ENCODE data around the gene NCAM1. TPM values are rescaled to one million over a fixed set of nuclear protein-coding genes. Genes with fewer than 3 reads are reported as not detected.

NCAM1 gene
- total and polyA plus RNA-seq, 10 donors, result 0.41 to 13.2 (median 7.1) TPM

DNA sequence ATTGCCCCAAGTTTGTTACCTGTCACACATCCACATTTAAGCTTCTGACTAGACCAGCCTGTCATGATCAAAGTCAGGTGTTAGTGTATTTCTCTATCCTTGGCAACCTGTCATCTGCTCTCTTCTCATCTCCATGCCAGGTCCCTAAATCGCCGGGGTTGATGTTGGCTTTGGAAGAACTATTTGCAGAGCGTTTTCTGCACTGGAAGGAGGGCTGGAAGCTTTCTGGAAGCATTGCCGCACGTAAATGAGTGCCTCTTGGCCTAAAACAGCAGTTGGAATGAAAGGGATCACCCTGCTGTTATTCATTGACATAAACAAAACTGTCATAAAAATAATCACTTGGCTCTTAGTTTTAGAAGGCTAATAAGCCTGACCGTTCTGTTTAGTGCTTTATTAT is 354.6 kb downstream of the NCAM1 start:
- intact Hi-C loops (cut with DNase I; ENCODE audit: low total_unique reads), result no loop called here
- no peaks in the 10 kb centered on the region for H3K27me3 ChIP-seq (replicated peaks in 1 of 7)
- H3K27ac ChIP-seq, result peak overlapping the region in 2 of 8 donors; percentile 82 to 88

DNA sequence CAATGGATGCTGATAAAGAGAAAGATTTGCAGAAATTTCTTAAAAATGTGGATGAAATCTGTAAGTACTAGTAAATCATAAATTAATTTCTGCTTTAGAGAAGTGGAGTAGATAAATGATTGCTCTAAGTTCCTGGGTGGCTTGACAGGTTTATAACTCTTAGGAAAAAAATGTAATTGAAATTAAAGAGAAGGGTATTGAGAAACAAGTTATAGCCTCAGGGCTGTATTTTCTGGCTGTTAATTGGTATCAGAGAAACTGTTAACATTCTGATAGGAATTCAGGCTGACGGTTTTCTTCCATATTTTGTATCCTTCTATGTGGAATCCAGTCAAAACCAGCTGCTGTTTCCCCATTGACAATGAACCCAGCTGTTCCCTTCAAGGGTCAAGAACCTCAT is 355.0 kb downstream of the NCAM1 start:
- intact Hi-C loops (cut with DNase I; ENCODE audit: low total_unique reads), result no loop called here
- peaks cover 6 to 28% (median 16%) of the 10 kb centered on the region in 6 donors for H3K4me1 ChIP-seq
- H3K27ac ChIP-seq, result no peak overlapping the region
- WGBS, 5 donors, result 86 to 97% (median 93%) methylated on average over 1 of the region's 1 CpG
- H3K4me3 ChIP-seq, result no peak overlapping the region
- DNase-seq, result no peak
- H3K27me3 ChIP-seq (replicated peaks in 1 of 7), result no peaks in the 10 kb centered on the region
- peaks cover 0 to 39% (median 7%) of the 10 kb centered on the region in 6 donors for H3K36me3 ChIP-seq
- TF ChIP-seq, protein P1, sequence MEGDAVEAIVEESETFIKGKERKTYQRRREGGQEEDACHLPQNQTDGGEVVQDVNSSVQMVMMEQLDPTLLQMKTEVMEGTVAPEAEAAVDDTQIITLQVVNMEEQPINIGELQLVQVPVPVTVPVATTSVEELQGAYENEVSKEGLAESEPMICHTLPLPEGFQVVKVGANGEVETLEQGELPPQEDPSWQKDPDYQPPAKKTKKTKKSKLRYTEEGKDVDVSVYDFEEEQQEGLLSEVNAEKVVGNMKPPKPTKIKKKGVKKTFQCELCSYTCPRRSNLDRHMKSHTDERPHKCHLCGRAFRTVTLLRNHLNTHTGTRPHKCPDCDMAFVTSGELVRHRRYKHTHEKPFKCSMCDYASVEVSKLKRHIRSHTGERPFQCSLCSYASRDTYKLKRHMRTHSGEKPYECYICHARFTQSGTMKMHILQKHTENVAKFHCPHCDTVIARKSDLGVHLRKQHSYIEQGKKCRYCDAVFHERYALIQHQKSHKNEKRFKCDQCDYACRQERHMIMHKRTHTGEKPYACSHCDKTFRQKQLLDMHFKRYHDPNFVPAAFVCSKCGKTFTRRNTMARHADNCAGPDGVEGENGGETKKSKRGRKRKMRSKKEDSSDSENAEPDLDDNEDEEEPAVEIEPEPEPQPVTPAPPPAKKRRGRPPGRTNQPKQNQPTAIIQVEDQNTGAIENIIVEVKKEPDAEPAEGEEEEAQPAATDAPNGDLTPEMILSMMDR (IDR thresholded peaks at IDR 0.05 in 8 of 11, conservative IDR thresholded peaks at IDR 0.05 in 3 of 11), result no peak
- TF ChIP-seq POLR2AphosphoS5 (IDR thresholded peaks at IDR 0.05) (no peak), POLR2A (IDR thresholded peaks at IDR 0.05) (no peak)
- peaks cover 0 to 3% (median 0%) of the 10 kb centered on the region in 8 donors for H3K9me3 ChIP-seq

More for the DNA sequence above, 354.6 kb downstream of the NCAM1 start:
- H3K4me1 ChIP-seq, result peaks cover 6 to 28% (median 16%) of the 10 kb centered on the region in 6 donors
- peaks cover 0 to 3% (median 0%) of the 10 kb centered on the region in 8 donors for H3K9me3 ChIP-seq
- H3K36me3 ChIP-seq, result peaks cover 0 to 39% (median 7%) of the 10 kb centered on the region in 6 donors
- 77 to 86% (median 78%) methylated on average over 6 of the region's 6 CpGs for WGBS, 5 donors
- TF ChIP-seq, protein P1 (IDR thresholded peaks at IDR 0.05 in 8 of 11, conservative IDR thresholded peaks at IDR 0.05 in 3 of 11), result no peak
- no peak for TF ChIP-seq POLR2A (IDR thresholded peaks at IDR 0.05)
- H3K4me3 ChIP-seq, result no peak overlapping the region
- no peak for DNase-seq

DNA sequence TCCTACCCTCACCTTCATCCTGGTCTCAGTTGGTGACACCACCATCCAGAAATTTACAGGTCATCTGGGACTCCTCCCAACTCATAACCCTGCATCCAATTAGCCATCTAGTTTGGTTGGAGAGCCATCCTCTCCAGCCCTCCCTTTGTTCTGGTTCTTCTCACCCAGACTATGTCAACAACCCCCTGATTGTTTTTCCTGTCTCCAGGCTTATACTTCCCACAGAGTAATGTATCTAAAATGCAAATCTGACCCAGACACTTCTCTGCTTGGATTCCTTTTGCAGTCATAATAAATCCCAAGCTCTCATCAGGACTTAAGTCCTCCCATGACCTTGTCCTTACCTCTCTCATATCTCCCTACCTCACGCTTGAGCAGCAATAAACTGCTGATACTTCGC is 356.1 kb downstream of the NCAM1 start:
- peaks cover 0 to 3% (median 0%) of the 10 kb centered on the region in 8 donors for H3K9me3 ChIP-seq
- WGBS, 5 donors, result 95 to 98% (median 97%) methylated on average over 2 of the region's 2 CpGs
- H3K36me3 ChIP-seq, result peaks cover 0 to 39% (median 7%) of the 10 kb centered on the region in 6 donors
- intact Hi-C loops (cut with DNase I; ENCODE audit: low total_unique reads), result no loop called here
- no peak overlapping the region for H3K4me3 ChIP-seq
- no peaks in the 10 kb centered on the region for H3K27me3 ChIP-seq (replicated peaks in 1 of 7)
- H3K27ac ChIP-seq, result no peak overlapping the region
- TF ChIP-seq, protein P1 (IDR thresholded peaks at IDR 0.05 in 8 of 11, conservative IDR thresholded peaks at IDR 0.05 in 3 of 11), result no peak
- TF ChIP-seq POLR2A (IDR thresholded peaks at IDR 0.05) (no peak), POLR2AphosphoS5 (IDR thresholded peaks at IDR 0.05) (no peak)
- H3K4me1 ChIP-seq, result peaks cover 6 to 28% (median 16%) of the 10 kb centered on the region in 6 donors
- no peak for DNase-seq

DNA sequence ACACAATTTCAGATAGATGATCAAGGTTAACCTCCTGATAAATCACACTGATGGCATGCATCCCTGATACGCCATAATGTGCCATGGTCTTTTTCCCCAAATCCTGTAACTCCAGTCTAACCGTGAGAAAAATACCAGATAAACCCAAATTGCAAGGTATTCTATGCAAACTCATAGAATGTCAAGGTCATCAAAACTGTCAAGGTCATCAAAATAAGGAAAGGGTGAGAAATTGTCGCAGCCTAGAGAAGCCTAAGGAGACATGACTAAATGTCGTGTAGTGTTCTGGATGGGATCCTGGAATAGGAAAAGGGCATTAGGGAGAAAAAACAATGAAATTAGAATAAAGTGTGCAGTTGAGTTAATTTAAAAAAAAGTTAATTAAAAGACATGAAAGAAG is 357.9 kb downstream of the NCAM1 start:
- Histone ChIP-seq H3K4me3 (no peak overlapping the region), H3K4me1 (peaks cover under 1 to 18% (median 9%) of the 10 kb centered on the region in 6 donors), H3K36me3 (peaks cover 0 to 54% (median 18%) of the 10 kb centered on the region in 6 donors), H3K27me3 (replicated peaks in 1 of 7) (no peaks in the 10 kb centered on the region), H3K9me3 (peaks cover 0 to 3% (median 0%) of the 10 kb centered on the region in 8 donors), H3K27ac (no peak overlapping the region)
- 92 to 97% (median 94%) methylated on average over 4 of the region's 4 CpGs for WGBS, 5 donors
- intact Hi-C loops (cut with DNase I; ENCODE audit: low total_unique reads), result no loop called here
- DNase-seq, result no peak
- no peak for TF ChIP-seq POLR2A (IDR thresholded peaks at IDR 0.05)
- TF ChIP-seq, protein P1 (IDR thresholded peaks at IDR 0.05 in 8 of 11, conservative IDR thresholded peaks at IDR 0.05 in 3 of 11), result no peak
- TF ChIP-seq POLR2AphosphoS5 (IDR thresholded peaks at IDR 0.05), result no peak

Data from spleen (tissue), 11 donors.